GM18505 (cell line): ENCODE measurements around the gene VTI1A.
"Not testable (repeated sequence)": the region's sequence is repeated elsewhere in the genome, so short reads cannot be mapped to it uniquely, and the experiment has no call there.

Experiments used
- ATAC-seq: cut with Tn5 transposase; IDR thresholded peaks from one replicate; pipeline ENCODE4 v1.9.1; 2021; ENCODE audit not compliant: unreplicated experiment
- POLR2A ChIP-seq: IDR thresholded peaks from 4 replicates; pipeline ENCODE4 v1.6.1; 2011; ENCODE audit warnings: borderline replicate concordance; ENCODE audit not compliant: insufficient read depth, insufficient read length; ENCODE audit errors: extremely low read depth

Gene VTI1A

GRCh38 chr10:112446855-112447619 lies at the start of gene VTI1A, which contains the start of gene ZDHHC6:
Gene VTI1A (plus strand): TSS chr10:112447215. CDS start chr10:112447374, 159 bp downstream.
Gene ZDHHC6 (minus strand): TSS chr10:112446914. CDS start chr10:112445436, 1,478 bp downstream.
- TF ChIP-seq POLR2A: peak; percentile 96
- peak; percentile 86 for ATAC-seq

DNA sequence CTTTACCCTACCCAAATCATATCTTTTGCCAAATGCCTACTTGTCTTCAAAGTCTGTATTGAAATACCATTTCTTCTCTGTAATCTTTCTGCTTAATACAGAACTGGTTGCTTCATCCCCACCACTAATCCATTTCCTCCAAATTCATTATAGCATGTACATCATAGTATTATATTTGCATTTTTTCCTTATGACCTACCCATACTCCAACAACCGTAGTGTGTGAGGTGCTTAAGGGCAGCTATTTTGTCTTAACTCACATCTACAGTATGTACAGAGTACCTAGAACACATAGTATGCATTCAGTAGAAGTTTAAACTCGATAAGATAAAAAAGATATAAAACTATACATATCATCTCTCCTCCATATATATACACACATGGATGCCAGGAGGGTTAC lies 49.4 kb upstream of the VTI1A start:
- no peak for TF ChIP-seq POLR2A
- ATAC-seq: no peak

- no peak for ATAC-seq
- TF ChIP-seq POLR2A: no peak
Observed at GRCh38 chr10:112402917-112403316, 44.1 kb upstream of the VTI1A start.

DNA sequence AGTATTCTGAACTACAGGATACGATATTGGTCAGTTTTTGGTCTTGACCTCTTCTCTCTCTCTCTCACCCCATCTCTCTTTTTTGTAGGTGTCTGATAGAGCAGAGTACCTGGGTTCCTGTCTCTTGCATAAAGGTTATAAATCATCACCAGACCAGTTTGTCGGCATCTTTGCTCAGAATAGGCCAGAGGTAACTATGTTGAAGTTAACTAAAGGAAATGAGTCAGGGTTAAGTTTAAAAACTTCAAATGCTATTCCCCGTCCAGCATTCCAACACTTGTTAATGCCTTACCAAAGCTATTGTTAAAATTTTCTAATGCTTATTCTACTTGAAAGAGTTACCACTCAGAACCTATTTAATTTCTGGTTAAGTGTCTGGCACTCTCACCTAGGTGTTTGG lies 42.4 kb upstream of the VTI1A start:
- ATAC-seq: no peak

GRCh38 chr10:112406806-112407205 lies 40.2 kb upstream of the VTI1A start:
- not testable (repeated sequence) for ATAC-seq

More for the DNA sequence above, 42.4 kb upstream of the VTI1A start:
- TF ChIP-seq POLR2A: no peak

- ATAC-seq: no peak
- no peak for TF ChIP-seq POLR2A
Observed at GRCh38 chr10:112407696-112408095, 39.3 kb upstream of the VTI1A start.

GRCh38 chr10:112409299-112409698 lies 37.7 kb upstream of the VTI1A start:
- no peak for ATAC-seq
- no peak for TF ChIP-seq POLR2A

DNA sequence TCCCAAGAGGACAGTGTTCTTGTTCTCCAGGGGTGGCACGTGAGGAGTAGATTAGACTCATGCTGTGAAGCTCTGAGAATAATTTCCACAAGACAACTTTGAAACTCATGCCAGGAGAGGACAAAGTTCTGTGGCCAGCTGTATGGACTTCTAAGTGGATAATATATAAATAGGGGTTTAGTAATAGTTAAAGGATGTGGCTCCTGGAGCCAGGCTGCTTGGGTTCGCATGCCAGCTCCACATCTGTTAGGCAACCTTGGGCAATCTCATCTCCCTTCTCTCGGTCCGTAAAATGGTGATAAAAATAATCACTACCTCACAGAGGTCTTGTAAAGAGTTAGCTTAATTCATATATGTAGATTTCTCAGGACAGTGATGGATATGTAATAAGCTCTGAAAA lies 37.3 kb upstream of the VTI1A start:
- TF ChIP-seq POLR2A: no peak
- no peak for ATAC-seq

DNA sequence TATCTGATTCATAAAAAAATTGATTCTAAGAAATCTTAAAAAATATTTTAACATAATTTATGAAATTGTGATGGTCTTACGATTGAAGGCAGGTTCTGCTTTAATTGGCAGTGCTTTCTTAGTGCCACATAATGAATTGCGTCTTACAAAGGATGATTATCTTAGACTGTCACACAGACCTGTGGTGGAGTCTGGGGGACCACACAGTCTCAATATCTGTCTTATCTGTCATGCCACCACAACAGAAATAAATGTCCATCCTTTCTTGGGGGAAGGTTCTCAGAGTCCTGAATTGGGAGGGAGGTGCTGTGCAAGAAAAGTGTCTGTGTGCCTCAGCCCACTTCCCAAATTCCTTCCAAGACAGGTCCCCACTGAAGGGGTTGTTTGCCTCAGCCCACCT lies 34.3 kb upstream of the VTI1A start:
- no peak for TF ChIP-seq POLR2A
- ATAC-seq: no peak

DNA sequence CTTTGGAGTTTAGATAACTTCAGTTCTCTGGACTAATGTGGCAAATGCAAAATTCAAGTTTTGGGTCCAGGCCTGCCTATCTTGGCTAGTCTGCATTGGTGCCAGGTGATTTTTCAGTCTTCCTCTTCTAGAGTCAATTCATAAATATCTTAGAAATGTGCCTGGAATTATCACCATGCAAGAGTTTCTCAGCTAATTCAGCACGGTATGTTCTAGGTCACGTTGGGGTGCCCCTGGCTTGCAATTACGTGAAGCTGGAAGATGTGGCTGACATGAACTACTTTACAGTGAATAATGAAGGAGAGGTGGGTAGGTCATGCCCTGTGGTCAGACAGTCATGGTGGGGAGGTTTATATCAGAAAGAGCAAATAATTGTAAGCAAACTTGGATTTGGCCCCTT lies 25.3 kb upstream of the VTI1A start:
- no peak for ATAC-seq
- no peak for TF ChIP-seq POLR2A

GRCh38 chr10:112424651-112425050 lies 22.4 kb upstream of the VTI1A start:
- no peak for ATAC-seq
- TF ChIP-seq POLR2A: no peak

DNA sequence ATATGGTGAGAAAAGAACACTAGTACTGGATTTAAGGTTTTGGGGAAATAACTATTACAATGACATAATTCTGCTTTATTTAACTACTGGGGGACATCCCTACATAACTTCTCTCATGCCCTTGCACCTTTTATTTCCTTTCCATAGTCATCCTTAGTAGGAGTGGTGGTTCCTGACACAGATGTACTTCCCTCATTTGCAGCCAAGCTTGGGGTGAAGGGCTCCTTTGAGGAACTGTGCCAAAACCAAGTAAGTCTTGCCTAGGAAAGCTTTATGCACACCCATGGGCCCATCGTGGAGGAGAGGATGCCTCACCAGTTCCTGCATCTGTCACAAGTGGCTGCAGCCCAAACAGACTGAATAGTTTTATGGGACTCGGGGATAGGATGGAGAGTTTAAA lies 20.9 kb upstream of the VTI1A start:
- no peak for TF ChIP-seq POLR2A
- no peak for ATAC-seq

DNA sequence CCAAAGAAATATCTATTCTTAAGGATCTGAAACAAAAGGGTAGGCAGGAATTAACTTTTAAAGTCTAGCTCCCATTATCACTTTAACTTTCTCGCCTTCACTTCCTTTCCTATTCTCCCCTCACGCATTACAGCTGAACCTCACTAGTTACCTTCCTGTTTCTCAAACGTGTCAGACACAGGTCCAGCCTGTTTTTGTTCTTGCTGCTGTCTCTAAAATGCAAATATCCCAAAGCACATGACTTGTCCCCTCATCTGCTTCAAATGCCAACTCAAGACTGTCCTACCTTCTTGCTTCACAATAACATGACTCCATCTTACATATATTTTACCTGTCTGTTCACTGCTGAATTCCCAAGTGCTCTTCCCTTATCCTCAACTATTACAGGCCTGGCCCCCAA lies 17.9 kb upstream of the VTI1A start:
- ATAC-seq: no peak

DNA sequence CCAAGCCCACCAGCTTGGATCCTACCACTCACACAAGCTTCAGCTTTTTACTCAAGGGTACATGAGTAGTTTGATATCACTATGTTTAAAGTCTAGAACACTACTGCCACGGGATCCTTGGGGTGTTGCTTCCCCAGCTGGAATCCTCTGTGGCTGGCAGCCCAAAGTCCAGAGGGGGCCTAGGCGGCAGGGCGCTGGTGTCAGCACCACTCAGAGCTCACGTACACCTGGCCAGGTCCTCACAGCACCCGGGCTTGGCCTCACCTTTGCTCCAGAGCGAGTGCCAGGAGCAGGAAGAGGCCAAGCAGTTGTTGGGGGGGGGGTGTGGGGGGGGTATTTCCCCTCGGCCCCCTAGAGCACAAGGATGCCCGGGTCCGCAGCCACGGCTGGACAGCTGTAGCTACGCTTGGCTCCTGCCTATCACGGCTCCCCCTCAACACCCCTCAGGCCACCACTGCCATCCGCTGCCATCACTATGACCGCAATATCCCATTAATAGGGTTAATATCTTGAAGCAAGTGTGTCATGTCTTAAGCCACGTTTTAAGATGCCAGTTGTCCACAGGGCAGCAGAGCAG lies 17.3 kb upstream of the VTI1A start:
- no peak for TF ChIP-seq POLR2A
- no peak for ATAC-seq

More for the DNA sequence above, 17.9 kb upstream of the VTI1A start:
- TF ChIP-seq POLR2A: no peak
